ENCODE measurements around the gene MAB21L4.
"Not testable (repeated sequence)": the region's sequence is repeated elsewhere in the genome, so short reads cannot be mapped to it uniquely, and the experiment has no call there.

Gene MAB21L4

GRCh38 chr2:240846309-240846708 lies 49.6 kb downstream of the MAB21L4 start:
- not testable (repeated sequence) for FAIRE-seq; DNase-seq (ENCODE audit: insufficient read length, low spot score)

GRCh38 chr2:240840435-240841060 lies 55.4 kb downstream of the MAB21L4 start:
- FAIRE-seq (no peak), DNase-seq (ENCODE audit: insufficient read length, low spot score) (no peak)

GRCh38 chr2:240839152-240840143 lies 56.5 kb downstream of the MAB21L4 start:
- FAIRE-seq: no peak

GRCh38 chr2:240837621-240838020 lies 58.3 kb downstream of the MAB21L4 start:
- FAIRE-seq: no peak

More at GRCh38 chr2:240839152-240840143, 56.5 kb downstream of the MAB21L4 start:
- DNase-seq (ENCODE audit: insufficient read length, low spot score): no peak

GRCh38 chr2:240836781-240837467 lies 59.0 kb downstream of the MAB21L4 start:
- FAIRE-seq (no peak), DNase-seq (ENCODE audit: insufficient read length, low spot score) (no peak)

More at GRCh38 chr2:240837621-240838020, 58.3 kb downstream of the MAB21L4 start:
- DNase-seq (ENCODE audit: insufficient read length, low spot score): no peak

Measured in GM19239 (cell line).